CD14-positive monocyte (primary cell): Measurements from ENCODE around the gene BBS2. TPM values are rescaled to one million over a fixed set of nuclear protein-coding genes. Genes with fewer than 3 reads are reported as not detected.

ENCODE experiments used
- DNase-seq, 3 donors: peaks; one replicate each; pipeline ENCODE4 v3.0.0-alpha.2; 2011 to 2022
- H2AFZ ChIP-seq: 2 replicates; pipeline ENCODE4 v1.6.0; 2012; ENCODE audit warnings: mild to moderate bottlenecking, low read depth, low read length, inconsistent platforms; ENCODE audit not compliant: insufficient read depth, poor library complexity, severe bottlenecking
- H3K27ac ChIP-seq, 2 donors: 1 replicate in 1 of 2; 2 replicates in 1 of 2; pipeline ENCODE4 v1.5.1; 2012 to 2013; ENCODE audit warnings: low read length in 2 of 2, control low read depth in 1 of 2, inconsistent platforms in 1 of 2, low read depth in 1 of 2, mild to moderate bottlenecking in 1 of 2
- H3K27me3 ChIP-seq, 2 donors: one replicate each; pipeline versions ENCODE4 v1.6.0 to v1.6.1; 2011 to 2013; ENCODE audit warnings: low read length in 2 of 2; ENCODE audit not compliant: control insufficient read depth in 2 of 2, insufficient read depth in 2 of 2
- H3K36me3 ChIP-seq, 2 donors: replicated peaks in 1 of 2; 1 replicate in 1 of 2; 2 replicates in 1 of 2; pipeline versions ENCODE4 v1.5.1 to v1.6.1; 2012 to 2013; ENCODE audit warnings: low read length in 2 of 2, control low read depth in 1 of 2, inconsistent platforms in 1 of 2, mild to moderate bottlenecking in 1 of 2; ENCODE audit not compliant: insufficient read depth in 2 of 2, control insufficient read depth in 1 of 2
- H3K4me1 ChIP-seq, 2 donors: 1 replicate in 1 of 2; 2 replicates in 1 of 2; pipeline versions ENCODE4 v1.5.1 to v1.6.1; 2012 to 2013; ENCODE audit warnings: low read length in 2 of 2, control low read depth in 1 of 2, inconsistent platforms in 1 of 2, mild to moderate bottlenecking in 1 of 2, moderate library complexity in 1 of 2; ENCODE audit not compliant: insufficient read depth in 2 of 2, control insufficient read depth in 1 of 2
- H3K4me2 ChIP-seq: replicated peaks from 2 replicates; pipeline ENCODE3; 2012; ENCODE audit warnings: low read length, moderate library complexity, mild to moderate bottlenecking; ENCODE audit not compliant: poor library complexity, severe bottlenecking; ENCODE audit errors: extremely low read depth
- H3K4me3 ChIP-seq, 3 experiments: fragments of 200-600 bp in 1 of 3; sonication (generic) in 1 of 3; replicated peaks in 1 of 3; 1 replicate in 2 of 3; 2 replicates in 1 of 3; pipeline ENCODE4 v1.5.1; 2011 to 2013; ENCODE audit warnings: low read length in 3 of 3, mild to moderate bottlenecking in 3 of 3, control low read depth in 2 of 3, low read depth in 2 of 3, inconsistent platforms in 1 of 3, moderate library complexity in 1 of 3
- H3K79me2 ChIP-seq: 2 replicates; pipeline ENCODE4 v1.6.0; 2012; ENCODE audit warnings: mild to moderate bottlenecking, control low read depth, inconsistent platforms, low read length, moderate library complexity; ENCODE audit not compliant: insufficient read depth
- H3K9ac ChIP-seq: 2 replicates; pipeline ENCODE4 v1.6.0; 2017; ENCODE audit warnings: low read length, mild to moderate bottlenecking; ENCODE audit not compliant: insufficient read depth, poor library complexity, severe bottlenecking
- H3K9me3 ChIP-seq, 2 donors: replicated peaks in 1 of 2; 1 replicate in 1 of 2; 2 replicates in 1 of 2; pipeline versions ENCODE4 v1.5.1 to v1.6.1; 2012 to 2013; ENCODE audit warnings: low read length in 2 of 2, control low read depth in 1 of 2; ENCODE audit not compliant: control insufficient read depth in 1 of 2, insufficient read depth in 1 of 2
- H4K20me1 ChIP-seq: 2 replicates; pipeline ENCODE4 v1.6.0; 2012; ENCODE audit warnings: mild to moderate bottlenecking, low read length, control low read depth, moderate library complexity; ENCODE audit not compliant: insufficient read depth
- H3K27ac Mint-ChIP-seq, 7 donors: one replicate each; pipeline ENCODE4 v1.8.0; 2020; ENCODE audit warnings: mild to moderate bottlenecking in 7 of 7, mixed read lengths in 7 of 7, moderate library complexity in 6 of 7, inconsistent platforms in 2 of 7
- H3K27me3 Mint-ChIP-seq, 3 donors: one replicate each; pipeline ENCODE4 v1.8.0; 2021 to 2022; ENCODE audit warnings: low read depth in 3 of 3, mild to moderate bottlenecking in 3 of 3, mixed read lengths in 3 of 3, moderate library complexity in 3 of 3, inconsistent platforms in 1 of 3
- H3K36me3 Mint-ChIP-seq, 2 donors: one replicate each; pipeline ENCODE4 v1.8.0; 2020; ENCODE audit warnings: mixed read lengths in 2 of 2, inconsistent platforms in 1 of 2, mild to moderate bottlenecking in 1 of 2
- H3K4me1 Mint-ChIP-seq: one replicate; pipeline ENCODE4 v1.8.0; 2020; ENCODE audit warnings: mild to moderate bottlenecking, mixed read lengths
- H3K4me3 Mint-ChIP-seq, 2 donors: one replicate each; pipeline ENCODE4 v1.8.0; 2020; ENCODE audit warnings: mild to moderate bottlenecking in 2 of 2, mixed read lengths in 2 of 2, moderate library complexity in 1 of 2
- H3K9me3 Mint-ChIP-seq, 7 donors: one replicate each; pipeline ENCODE4 v1.8.0; 2020 to 2022; ENCODE audit warnings: mixed read lengths in 7 of 7, mild to moderate bottlenecking in 6 of 7, moderate library complexity in 6 of 7, inconsistent platforms in 2 of 7
- CTCF ChIP-seq: fragments of 200-600 bp; IDR thresholded peaks from one replicate; pipeline ENCODE4 v1.8.0; 2022; ENCODE audit warnings: antibody characterized with exemption, mild to moderate bottlenecking
- WGBS: methylation state at CpG from one replicate; pipeline ENCODE4 v1.1.5; 2013; ENCODE audit warnings: missing lambda C conversion rate; ENCODE audit not compliant: insufficient coverage; 5-methylcytosine and 5-hydroxymethylcytosine counted together
- intact Hi-C, 2 donors: fragments of 100-400 bp; cut with micrococcal nuclease; formaldehyde crosslinking; loops; one replicate each; pipeline versions ENCODE4 v1.15.0 to v1.15.1; 2023
- polyA plus RNA-seq, 3 donors: library from polyadenylated mRNA; depleted of rRNA in 1 of 3; unstranded in 2 of 3; stranded (reverse) in 1 of 3; fragments of 300-500 nt in 2 of 3; fragments of >200 nt in 1 of 3; fragmentation: Illumina TruSeq in 2 of 3; gene quantifications; 1 replicate in 2 of 3; 2 replicates in 1 of 3; pipeline ENCODE4 v1.2.3, GENCODE V29; 2012 to 2021

The BBS2 gene
- polyA plus RNA-seq, 3 donors: 16.6 to 35.5 (median 18.8) TPM

- H3K36me3 Mint-ChIP-seq: peaks cover 84 to 99% of the 10 kb centered on the region in 2 donors
- H3K4me1 Mint-ChIP-seq: no peaks in the 10 kb centered on the region
Measured at GRCh38 chr16:56470666-56471065, 49.2 kb downstream of the BBS2 start.

GRCh38 chr16:56470232-56470631 lies 49.6 kb downstream of the BBS2 start:
- Mint-ChIP-seq H3K27me3 (no peaks in the 10 kb centered on the region), H3K36me3 (peaks cover 84 to 99% of the 10 kb centered on the region in 2 donors), H3K4me1 (no peaks in the 10 kb centered on the region), H3K27ac (no peak overlapping the region), H3K9me3 (no peaks in the 10 kb centered on the region), H3K4me3 (no peak overlapping the region)
- H3K4me2 ChIP-seq: no peak overlapping the region
- H3K9ac ChIP-seq: no peak overlapping the region
- no peaks in the 10 kb centered on the region for H3K79me2 ChIP-seq
- DNase-seq: no peak
- H2AFZ ChIP-seq: no peak overlapping the region
- H3K9me3 ChIP-seq: no peaks in the 10 kb centered on the region
- no peaks in the 10 kb centered on the region for H3K27me3 ChIP-seq
- no CpG with 5 or more reads among the region's 3 CpGs for WGBS
- intact Hi-C loops: no loop called here
- H3K36me3 ChIP-seq: peaks cover 88 to 100% of the 10 kb centered on the region in 2 donors
- H4K20me1 ChIP-seq: no peaks in the 10 kb centered on the region
- H3K27ac ChIP-seq: no peak overlapping the region
- no peak overlapping the region for H3K4me3 ChIP-seq
- no peaks in the 10 kb centered on the region for H3K4me1 ChIP-seq
- no peak for TF ChIP-seq CTCF

More at GRCh38 chr16:56470666-56471065, 49.2 kb downstream of the BBS2 start:
- Histone ChIP-seq H3K4me3 (no peak overlapping the region), H3K9ac (no peak overlapping the region), H3K79me2 (no peaks in the 10 kb centered on the region), H3K9me3 (no peaks in the 10 kb centered on the region), H3K4me1 (no peaks in the 10 kb centered on the region), H4K20me1 (no peaks in the 10 kb centered on the region), H3K4me2 (no peak overlapping the region), H3K27me3 (no peaks in the 10 kb centered on the region), H3K36me3 (peaks cover 88 to 100% of the 10 kb centered on the region in 2 donors), H2AFZ (no peak overlapping the region), H3K27ac (no peak overlapping the region)
- WGBS: no CpG with 5 or more reads among the region's 1 CpG
- H3K9me3 Mint-ChIP-seq: no peaks in the 10 kb centered on the region
- no peak for TF ChIP-seq CTCF
- H3K4me3 Mint-ChIP-seq: no peak overlapping the region
- H3K27ac Mint-ChIP-seq: no peak overlapping the region
- H3K27me3 Mint-ChIP-seq: no peaks in the 10 kb centered on the region
- DNase-seq: no peak
- intact Hi-C loops: no loop called here
